BLaER1 treated with 17β-estradiol and CSF1 and Interleukin-3, amounts not matched to agents 10 nM and 100 nM (cell line): Measurements from ENCODE around the gene PCDH9.

Experiments
- H3K27ac ChIP-seq, 11 experiments: shearing (Covaris generic); formaldehyde crosslinking; 2 replicates each; pipeline ENCODE4 v1.8.1; 2022
- H3K27me3 ChIP-seq, 11 experiments: shearing (Covaris generic); formaldehyde crosslinking; 2 replicates each; pipeline ENCODE4 v1.8.1; 2022
- H3K36me3 ChIP-seq, 11 experiments: shearing (Covaris generic); formaldehyde crosslinking; 2 replicates each; pipeline ENCODE4 v1.8.1; 2022
- H3K4me1 ChIP-seq, 10 experiments: shearing (Covaris generic); formaldehyde crosslinking; 2 replicates each; pipeline ENCODE4 v1.8.1; 2022
- H3K4me2 ChIP-seq, 11 experiments: shearing (Covaris generic); formaldehyde crosslinking; 2 replicates each; pipeline ENCODE4 v1.8.1; 2022
- H3K4me3 ChIP-seq, 10 experiments: shearing (Covaris generic); formaldehyde crosslinking; 2 replicates each; pipeline ENCODE4 v1.8.1; 2022
- H3K9ac ChIP-seq, 11 experiments: shearing (Covaris generic); formaldehyde crosslinking; 2 replicates each; pipeline ENCODE4 v1.8.1; 2022
- H3K9me3 ChIP-seq, 11 experiments: shearing (Covaris generic); formaldehyde crosslinking; replicated peaks in 1 of 11; 2 replicates each; pipeline ENCODE4 v1.8.1; 2022
- H4K20me1 ChIP-seq, 11 experiments: shearing (Covaris generic); formaldehyde crosslinking; 2 replicates each; pipeline ENCODE4 v1.8.1; 2022
- Cebpa-rat ChIP-seq, 11 experiments: shearing (Covaris generic); IDR thresholded peaks; 2 replicates each; pipeline ENCODE4 v1.8.1; 2022

PCDH9 gene, protein sequence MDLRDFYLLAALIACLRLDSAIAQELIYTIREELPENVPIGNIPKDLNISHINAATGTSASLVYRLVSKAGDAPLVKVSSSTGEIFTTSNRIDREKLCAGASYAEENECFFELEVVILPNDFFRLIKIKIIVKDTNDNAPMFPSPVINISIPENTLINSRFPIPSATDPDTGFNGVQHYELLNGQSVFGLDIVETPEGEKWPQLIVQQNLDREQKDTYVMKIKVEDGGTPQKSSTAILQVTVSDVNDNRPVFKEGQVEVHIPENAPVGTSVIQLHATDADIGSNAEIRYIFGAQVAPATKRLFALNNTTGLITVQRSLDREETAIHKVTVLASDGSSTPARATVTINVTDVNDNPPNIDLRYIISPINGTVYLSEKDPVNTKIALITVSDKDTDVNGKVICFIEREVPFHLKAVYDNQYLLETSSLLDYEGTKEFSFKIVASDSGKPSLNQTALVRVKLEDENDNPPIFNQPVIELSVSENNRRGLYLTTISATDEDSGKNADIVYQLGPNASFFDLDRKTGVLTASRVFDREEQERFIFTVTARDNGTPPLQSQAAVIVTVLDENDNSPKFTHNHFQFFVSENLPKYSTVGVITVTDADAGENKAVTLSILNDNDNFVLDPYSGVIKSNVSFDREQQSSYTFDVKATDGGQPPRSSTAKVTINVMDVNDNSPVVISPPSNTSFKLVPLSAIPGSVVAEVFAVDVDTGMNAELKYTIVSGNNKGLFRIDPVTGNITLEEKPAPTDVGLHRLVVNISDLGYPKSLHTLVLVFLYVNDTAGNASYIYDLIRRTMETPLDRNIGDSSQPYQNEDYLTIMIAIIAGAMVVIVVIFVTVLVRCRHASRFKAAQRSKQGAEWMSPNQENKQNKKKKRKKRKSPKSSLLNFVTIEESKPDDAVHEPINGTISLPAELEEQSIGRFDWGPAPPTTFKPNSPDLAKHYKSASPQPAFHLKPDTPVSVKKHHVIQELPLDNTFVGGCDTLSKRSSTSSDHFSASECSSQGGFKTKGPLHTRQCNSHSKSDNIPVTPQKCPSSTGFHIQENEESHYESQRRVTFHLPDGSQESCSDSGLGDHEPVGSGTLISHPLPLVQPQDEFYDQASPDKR (N-terminal part only)

DNA sequence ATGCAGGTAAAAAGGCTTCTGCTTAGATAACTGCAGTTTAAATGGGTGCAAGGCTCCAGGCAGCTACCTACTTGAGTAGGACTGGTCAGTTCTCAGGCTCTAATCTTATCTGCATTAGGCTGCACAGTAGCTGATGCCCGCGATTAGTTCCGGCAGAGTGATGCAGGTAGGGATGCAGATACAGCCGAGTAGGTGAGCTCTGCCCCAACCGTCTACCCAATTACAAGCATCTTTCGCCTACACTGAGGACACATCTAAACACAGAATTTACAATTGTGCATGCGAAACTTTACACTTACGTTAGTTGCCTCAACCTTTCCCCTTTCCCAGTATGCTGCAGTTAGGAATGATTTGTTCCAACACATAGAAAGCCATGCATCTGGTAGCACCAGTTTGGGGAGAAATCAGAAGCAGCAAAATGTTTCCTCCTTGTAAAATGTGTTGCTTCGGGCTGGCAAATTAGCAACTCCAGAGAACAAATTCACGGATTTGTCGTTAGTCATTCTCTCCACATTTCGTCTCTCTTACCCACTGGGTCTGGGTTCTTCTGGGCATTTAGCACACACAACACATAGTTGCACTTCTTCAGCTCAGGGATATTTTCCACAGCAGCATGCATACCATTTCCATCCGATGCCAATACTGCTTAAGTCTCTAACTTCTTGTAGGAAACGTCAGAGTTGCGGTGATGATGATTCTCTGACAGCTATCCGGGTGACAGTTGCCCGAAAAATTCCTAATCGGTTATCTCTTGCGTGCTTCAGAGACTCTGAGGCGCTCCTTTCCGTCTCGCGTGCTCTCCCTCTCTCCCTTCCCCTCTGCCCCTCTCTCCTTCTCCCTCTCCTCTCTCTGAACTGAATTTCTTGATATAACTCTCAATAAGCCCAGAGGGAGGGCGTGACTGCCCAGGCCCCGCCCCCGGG lies at the start of gene PCDH9:
Gene PCDH9 (minus strand): TSS at position 856 of the 923 bp plus-strand sequence. CDS start 1,896 bp downstream, outside the sequence.
- no peak for TF ChIP-seq Cebpa-rat (IDR thresholded peaks at IDR 0.05)
- peak within 1 kb of the TSS; percentile 24 to 89 (median 83); a peak in 20 of 22 replicates for H3K27ac ChIP-seq
- peak within 1 kb of the TSS; percentile 89 to 97 (median 96) for H3K4me2 ChIP-seq
- H3K9me3 ChIP-seq, result no peaks in the 10 kb centered on the region
- peak within 1 kb of the TSS; percentile 76 to 90 (median 83) for H3K9ac ChIP-seq
- peaks cover 0 to 14% (median 0%) of the 10 kb centered on the region in 11 experiments; a peak in 1 of 22 replicates for H4K20me1 ChIP-seq
- H3K36me3 ChIP-seq, result no peaks in the 10 kb centered on the region; a peak in 1 of 22 replicates
- peak within 1 kb of the TSS; percentile 73 to 95 (median 86) for H3K4me3 ChIP-seq
- H3K4me1 ChIP-seq, result peaks cover 36 to 54% (median 50%) of the 10 kb centered on the region in 10 experiments
- H3K27me3 ChIP-seq, result peaks cover 0 to 4% (median 0%) of the 10 kb centered on the region in 11 experiments; a peak in 2 of 22 replicates

DNA sequence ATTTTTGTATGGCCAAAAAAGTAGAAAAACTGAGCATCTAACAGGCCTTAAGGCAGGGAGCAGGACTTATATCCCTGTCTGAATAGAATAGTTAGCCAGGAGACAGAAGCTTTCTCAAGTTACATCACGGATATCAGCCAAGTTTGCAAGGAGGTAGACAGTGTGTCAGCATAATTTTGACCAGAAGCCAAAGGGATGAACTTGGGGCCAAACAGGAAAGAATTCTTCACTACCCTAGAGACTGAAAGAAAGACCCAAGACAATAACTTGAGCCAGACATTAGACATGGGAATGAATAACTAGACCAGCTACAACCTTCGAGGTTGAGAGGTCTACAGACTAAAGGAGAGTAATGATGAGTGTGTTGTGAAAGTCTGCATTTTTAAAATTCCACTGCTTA lies 48.1 kb upstream of the PCDH9 start:
- TF ChIP-seq Cebpa-rat (IDR thresholded peaks at IDR 0.05), result no peak
- Histone ChIP-seq H4K20me1 (no peaks in the 10 kb centered on the region), H3K4me2 (no peak overlapping the region), H3K36me3 (no peaks in the 10 kb centered on the region), H3K4me3 (no peak overlapping the region), H3K4me1 (peaks cover 0 to 8% (median 0%) of the 10 kb centered on the region in 10 experiments; a peak in 4 of 20 replicates), H3K27me3 (no peaks in the 10 kb centered on the region), H3K9me3 (peaks cover 0 to 7% (median 0%) of the 10 kb centered on the region in 11 experiments; a peak in 1 of 22 replicates), H3K27ac (no peak overlapping the region), H3K9ac (no peak overlapping the region)

DNA sequence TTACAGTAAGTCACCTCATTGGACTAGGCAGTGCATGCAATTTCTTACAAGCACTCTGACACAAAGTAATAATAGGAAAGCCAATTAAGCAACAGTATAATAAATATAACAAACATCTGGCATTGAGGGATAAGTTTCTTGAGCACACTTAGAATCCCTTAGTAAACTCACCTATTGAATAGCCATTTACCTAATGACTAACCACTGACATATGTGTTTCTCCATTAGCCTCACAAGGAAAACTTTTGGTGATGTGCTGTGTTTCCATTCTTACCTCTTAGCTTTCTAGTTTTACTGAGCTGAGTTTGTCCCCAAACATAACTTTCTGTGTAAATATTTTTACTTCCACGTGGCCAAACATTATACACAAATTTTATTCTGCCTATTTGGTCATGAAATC lies 47.4 kb upstream of the PCDH9 start:
- Histone ChIP-seq H3K4me2 (no peak overlapping the region), H3K4me3 (no peak overlapping the region), H3K36me3 (no peaks in the 10 kb centered on the region), H3K9ac (no peak overlapping the region), H3K27me3 (no peaks in the 10 kb centered on the region), H4K20me1 (no peaks in the 10 kb centered on the region), H3K9me3 (peaks cover 0 to 7% (median 0%) of the 10 kb centered on the region in 11 experiments; a peak in 1 of 22 replicates), H3K4me1 (peaks cover 0 to 14% (median 0%) of the 10 kb centered on the region in 10 experiments; a peak in 6 of 20 replicates), H3K27ac (no peak overlapping the region)
- TF ChIP-seq Cebpa-rat (IDR thresholded peaks at IDR 0.05), result no peak

DNA sequence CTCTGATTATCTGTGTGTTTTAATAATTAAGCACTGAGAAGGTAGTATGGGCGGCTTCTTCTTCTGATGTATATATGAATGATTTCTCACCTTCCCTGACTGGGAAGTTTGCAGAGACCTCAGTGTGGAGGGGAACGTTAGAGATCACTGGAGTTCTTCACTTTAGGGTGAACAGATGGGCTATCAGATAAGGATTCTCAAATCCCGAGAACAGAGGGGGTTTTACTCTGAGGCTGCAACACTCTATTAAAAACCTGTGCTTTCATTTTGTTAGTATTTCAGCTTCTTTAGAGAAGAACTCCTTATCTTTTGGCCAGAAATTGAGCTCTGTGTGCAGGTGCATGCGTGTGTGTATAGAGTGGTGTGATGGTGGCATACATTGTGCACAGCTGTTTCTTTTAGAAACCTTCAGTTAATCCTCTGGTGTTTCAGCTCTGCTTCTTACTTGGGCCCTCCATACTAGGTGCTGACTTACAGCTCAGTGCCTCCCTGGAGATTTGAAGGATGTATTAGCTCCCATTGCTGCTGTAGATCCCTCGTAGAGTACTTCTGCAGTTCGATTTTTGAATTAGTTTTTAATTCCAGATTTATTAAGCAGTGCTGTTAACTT lies 45.3 kb upstream of the PCDH9 start:
- Histone ChIP-seq H3K36me3 (no peaks in the 10 kb centered on the region), H3K27ac (no peak overlapping the region), H3K4me2 (no peak overlapping the region), H4K20me1 (no peaks in the 10 kb centered on the region), H3K4me1 (peaks cover 0 to 17% (median 0%) of the 10 kb centered on the region in 10 experiments; a peak in 6 of 20 replicates), H3K9ac (no peak overlapping the region), H3K9me3 (peaks cover 0 to 7% (median 0%) of the 10 kb centered on the region in 11 experiments; a peak in 1 of 22 replicates), H3K27me3 (no peaks in the 10 kb centered on the region), H3K4me3 (no peak overlapping the region)
- TF ChIP-seq Cebpa-rat (IDR thresholded peaks at IDR 0.05), result no peak

DNA sequence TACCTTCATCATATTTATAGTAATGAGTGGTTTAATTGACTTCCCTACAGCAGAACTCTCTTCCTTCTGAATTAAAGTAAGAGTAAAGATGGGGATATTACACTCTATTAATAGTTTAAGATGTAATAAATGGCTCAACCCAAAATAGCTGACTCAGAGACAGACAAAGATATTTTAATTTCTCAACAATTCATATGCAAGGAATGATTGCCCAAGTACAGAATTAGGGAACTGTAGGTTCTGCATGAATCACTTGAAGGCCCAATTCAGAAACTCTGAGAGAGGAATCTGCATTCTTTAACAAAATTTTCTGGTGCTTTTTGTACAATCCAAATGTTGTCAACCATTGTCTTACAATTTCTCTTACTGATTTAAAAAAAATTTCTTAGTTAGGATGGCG lies 42.9 kb upstream of the PCDH9 start:
- no peaks in the 10 kb centered on the region for H3K36me3 ChIP-seq
- H3K27me3 ChIP-seq, result no peaks in the 10 kb centered on the region
- no peak overlapping the region for H3K4me3 ChIP-seq
- peaks cover 0 to 17% (median 0%) of the 10 kb centered on the region in 10 experiments; a peak in 6 of 20 replicates for H3K4me1 ChIP-seq
- H3K4me2 ChIP-seq, result peak overlapping the region in 3 of 11 experiments; percentile 29 to 38 (median 35); a peak in 4 of 22 replicates
- no peak overlapping the region for H3K9ac ChIP-seq
- TF ChIP-seq Cebpa-rat (IDR thresholded peaks at IDR 0.05), result no peak
- H3K9me3 ChIP-seq, result peaks cover 0 to 7% (median 0%) of the 10 kb centered on the region in 11 experiments; a peak in 1 of 22 replicates
- H3K27ac ChIP-seq, result peak overlapping the region in 2 of 11 experiments; percentile 0 to 24; a peak in 2 of 22 replicates
- no peaks in the 10 kb centered on the region for H4K20me1 ChIP-seq

DNA sequence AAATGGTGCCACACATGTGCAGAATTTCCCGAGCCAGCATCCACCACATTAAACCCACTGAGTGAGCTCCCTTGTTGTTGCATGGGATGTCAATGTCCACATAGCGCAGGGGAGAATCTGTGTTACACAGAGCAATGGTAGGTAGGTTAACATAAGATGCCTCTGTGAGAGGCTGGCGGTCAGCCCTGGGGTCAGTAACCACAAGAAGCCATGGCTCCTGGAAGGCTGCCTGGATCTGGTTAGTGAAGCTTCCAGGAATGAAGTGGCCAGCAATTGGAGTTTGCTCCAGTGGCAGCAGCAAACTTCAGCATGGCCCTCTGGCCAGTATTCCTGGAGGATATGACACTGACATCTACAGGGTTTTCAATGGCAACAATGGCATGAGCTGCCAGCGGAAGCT lies 37.0 kb upstream of the PCDH9 start:
- Histone ChIP-seq H3K4me2 (no peak overlapping the region), H3K27me3 (no peaks in the 10 kb centered on the region), H3K27ac (no peak overlapping the region), H3K9me3 (no peaks in the 10 kb centered on the region), H3K36me3 (no peaks in the 10 kb centered on the region), H3K9ac (no peak overlapping the region), H3K4me1 (peaks cover 0 to 1% (median 0%) of the 10 kb centered on the region in 10 experiments; a peak in 2 of 20 replicates), H3K4me3 (no peak overlapping the region), H4K20me1 (no peaks in the 10 kb centered on the region)
- no peak for TF ChIP-seq Cebpa-rat (IDR thresholded peaks at IDR 0.05)

DNA sequence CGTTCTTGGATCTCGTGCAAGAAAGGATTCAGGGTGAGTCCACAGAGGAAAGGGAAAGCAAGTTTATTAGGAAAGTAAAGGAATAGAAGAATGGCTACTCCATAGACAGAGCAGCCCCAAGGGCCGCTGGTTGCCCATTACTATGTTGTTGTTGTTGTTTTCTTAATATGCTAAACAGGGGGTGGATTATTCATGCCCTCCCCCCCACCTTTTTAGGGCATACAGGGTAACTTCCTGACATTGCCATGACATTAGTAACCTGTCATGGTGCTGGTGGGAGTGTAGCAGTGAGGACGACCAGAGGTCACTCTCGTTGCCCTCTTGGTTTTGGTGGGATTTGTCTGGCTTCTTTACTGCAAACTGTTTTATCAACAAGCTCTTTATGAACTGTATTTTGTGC lies 29.1 kb upstream of the PCDH9 start:
- no peaks in the 10 kb centered on the region for H3K27me3 ChIP-seq
- TF ChIP-seq Cebpa-rat (IDR thresholded peaks at IDR 0.05), result no peak
- H3K27ac ChIP-seq, result no peak overlapping the region
- H3K9me3 ChIP-seq, result no peaks in the 10 kb centered on the region
- no peaks in the 10 kb centered on the region for H3K36me3 ChIP-seq
- 0 out of 20 replicates have a peak, but pooled peaks cover 0 to 5% (median 0%) of the 10 kb centered on the region in 10 experiments for H3K4me1 ChIP-seq
- H3K4me2 ChIP-seq, result no peak overlapping the region
- H3K9ac ChIP-seq, result no peak overlapping the region
- no peaks in the 10 kb centered on the region for H4K20me1 ChIP-seq
- H3K4me3 ChIP-seq, result no peak overlapping the region
